ENCODE results near the gene A1BG.
A peak's percentile ranks its signal among the peaks of the same experiment; 100 is the strongest.
"Not testable (repeated sequence)": the region's sequence is repeated elsewhere in the genome, so short reads cannot be mapped to it uniquely, and the experiment has no call there.

The A1BG gene

DNA sequence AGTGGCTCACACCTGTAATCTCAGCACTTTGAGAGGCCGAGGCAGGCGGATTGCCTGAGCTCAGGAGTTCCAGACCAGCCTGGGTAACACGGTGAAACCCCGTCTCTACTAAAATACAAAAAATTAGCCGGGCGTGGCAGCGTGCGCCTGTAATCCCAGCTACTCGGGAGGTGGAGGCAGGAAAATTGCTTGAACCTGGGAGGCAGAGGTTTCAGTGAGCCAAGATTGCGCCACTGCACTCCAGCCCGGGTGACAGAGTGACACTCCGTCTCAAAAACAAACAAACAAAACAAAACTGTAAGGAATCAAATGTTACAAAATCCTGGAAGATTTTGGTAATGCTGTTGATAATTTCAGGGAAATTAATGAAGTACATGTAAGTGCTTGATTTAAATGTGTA lies 5.2 kb downstream of the A1BG start:
- peak overlapping the region; percentile 81 for H3K4me3 ChIP-seq (ENCODE audit: low read length)
- DNase-seq (ENCODE audit: low read depth, low spot score) = not testable (repeated sequence)

DNA sequence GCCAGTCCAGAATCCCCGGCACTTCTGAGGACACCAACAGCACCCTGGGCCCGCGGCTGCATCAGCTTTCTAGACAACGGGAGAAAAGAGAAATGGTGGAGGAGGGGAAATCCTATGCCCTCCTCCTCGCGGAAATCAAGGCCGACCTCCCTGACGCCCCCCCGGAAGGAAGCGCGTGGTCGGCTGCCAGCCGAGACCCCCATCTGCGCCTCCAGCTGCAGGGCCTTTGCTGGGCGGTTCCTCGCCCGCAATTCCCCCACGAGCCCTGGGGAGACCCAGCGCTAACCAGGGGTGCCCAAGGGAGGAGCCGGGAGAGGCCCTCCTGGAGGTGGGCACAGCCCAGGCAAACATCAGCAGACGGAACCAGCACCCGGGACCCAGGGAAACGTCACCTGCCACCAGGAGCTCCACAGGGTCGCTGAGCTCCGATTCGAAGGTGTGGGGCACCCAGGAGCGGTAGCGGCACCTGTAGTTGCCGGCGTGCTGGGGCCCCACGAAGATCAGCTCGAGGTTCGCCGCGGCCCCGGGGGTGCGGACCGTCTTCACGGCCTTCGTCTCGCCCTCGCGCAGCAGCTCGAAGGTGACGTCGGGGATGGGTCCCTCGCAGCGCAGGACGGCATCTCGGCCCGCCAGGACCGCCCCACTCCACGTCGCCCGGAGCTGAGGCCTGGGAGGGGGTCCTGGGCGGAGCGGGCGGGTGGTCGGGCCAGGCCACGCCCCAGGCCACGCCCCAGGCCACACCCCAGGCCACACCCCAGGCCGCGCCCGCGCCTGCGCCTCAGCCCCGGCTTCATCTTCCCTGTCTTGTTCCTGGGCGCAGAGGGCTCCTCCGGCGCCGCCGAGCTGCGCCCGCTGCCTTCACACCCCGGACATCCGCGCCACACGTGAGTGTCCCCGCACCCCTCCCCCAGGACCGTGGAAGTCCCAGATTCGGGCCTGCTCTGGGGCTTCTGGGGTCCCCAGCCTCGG lies 6.0 kb downstream of the A1BG start:
- DNase-seq (ENCODE audit: low read depth, low spot score) = peak; percentile 58
- peak overlapping the region; percentile 81 for H3K4me3 ChIP-seq (ENCODE audit: low read length)

DNA sequence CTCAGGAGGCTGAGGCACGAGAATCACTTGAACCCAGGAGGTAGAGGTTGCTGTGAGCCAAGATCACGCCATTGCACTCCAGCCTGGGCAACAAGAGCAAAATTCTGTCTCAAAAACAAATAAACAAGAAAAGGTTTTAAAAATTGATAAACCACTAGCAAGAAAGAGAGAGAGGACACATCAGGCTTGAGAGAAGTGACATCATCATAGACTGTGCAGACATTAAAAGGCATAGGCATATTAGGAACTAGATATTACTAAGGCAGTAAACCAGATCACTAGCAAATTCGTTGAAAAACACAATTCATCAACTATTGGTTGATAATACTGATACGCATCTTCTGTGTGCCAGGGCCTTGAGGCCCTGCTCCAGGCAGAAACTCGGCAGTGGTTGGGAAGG lies 7.7 kb downstream of the A1BG start:
- DNase-seq (ENCODE audit: low read depth, low spot score) = no peak
- H3K4me3 ChIP-seq (ENCODE audit: low read length) = no peak overlapping the region

DNA sequence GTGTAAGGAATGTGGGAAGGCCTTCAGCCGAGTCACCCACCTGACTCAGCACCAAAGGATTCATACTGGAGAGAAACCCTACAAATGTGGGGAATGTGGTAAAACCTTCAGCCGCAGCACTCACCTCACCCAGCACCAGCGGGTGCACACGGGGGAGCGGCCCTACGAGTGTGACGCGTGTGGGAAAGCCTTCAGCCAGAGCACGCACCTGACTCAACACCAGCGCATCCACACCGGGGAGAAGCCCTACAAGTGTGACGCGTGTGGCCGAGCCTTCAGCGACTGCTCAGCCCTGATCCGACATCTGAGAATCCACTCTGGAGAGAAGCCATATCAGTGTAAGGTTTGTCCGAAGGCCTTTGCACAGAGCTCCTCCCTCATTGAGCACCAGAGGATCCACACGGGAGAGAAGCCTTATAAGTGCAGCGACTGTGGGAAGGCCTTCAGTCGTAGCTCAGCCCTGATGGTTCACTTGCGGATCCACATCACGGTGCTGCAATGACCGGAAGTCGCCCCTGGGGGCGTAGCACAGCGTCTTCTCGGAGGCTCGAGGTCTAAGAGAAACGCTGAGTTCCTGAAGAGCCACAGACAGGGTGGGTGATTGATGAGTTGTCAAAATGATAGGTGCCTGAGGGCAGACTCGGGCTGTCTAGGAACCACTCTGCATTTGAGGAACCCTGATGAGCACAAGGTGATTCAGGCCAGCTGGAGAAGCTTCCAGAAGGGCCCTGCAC lies 14.3 kb downstream of the A1BG start:
- no peak overlapping the region for H3K4me3 ChIP-seq (ENCODE audit: low read length)
- no peak for DNase-seq (ENCODE audit: low read depth, low spot score)

DNA sequence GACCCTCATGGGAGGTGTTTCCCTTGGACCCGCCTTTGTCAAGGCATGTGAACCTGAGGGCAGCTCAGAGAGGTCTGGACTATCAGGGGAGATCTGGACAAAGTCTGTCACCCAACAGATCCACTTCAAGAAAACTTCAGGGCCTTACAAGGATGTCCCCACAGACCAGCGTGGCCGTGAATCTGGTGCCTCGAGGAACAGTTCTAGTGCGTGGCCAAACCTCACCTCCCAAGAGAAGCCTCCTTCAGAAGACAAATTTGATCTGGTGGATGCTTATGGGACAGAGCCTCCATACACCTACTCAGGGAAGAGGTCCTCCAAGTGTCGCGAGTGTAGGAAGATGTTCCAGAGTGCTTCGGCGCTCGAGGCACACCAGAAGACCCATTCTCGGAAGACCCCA lies 15.0 kb downstream of the A1BG start:
- DNase-seq (ENCODE audit: low read depth, low spot score) = no peak
- H3K4me3 ChIP-seq (ENCODE audit: low read length) = no peak overlapping the region

DNA sequence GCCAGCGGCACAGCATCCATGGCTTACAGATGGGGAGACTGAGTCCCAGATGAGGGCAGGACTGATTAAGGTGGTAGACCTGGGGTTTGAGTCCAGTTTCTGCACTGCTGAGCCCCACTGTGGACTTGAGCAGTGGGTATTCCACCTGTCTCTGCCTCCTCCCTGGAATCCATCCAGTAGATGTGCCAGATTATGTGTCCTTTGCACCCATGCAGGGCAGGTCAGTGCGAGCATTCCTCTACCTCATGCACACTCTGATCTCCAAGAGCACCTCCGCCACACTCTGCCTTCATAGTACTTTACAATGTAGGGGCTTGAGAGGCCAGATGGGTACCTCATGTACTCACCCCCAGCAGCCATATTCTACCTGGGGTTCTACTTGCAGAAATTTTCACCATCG lies 16.5 kb downstream of the A1BG start:
- DNase-seq (ENCODE audit: low read depth, low spot score) = no peak
- H3K4me3 ChIP-seq (ENCODE audit: low read length) = no peak overlapping the region

DNA sequence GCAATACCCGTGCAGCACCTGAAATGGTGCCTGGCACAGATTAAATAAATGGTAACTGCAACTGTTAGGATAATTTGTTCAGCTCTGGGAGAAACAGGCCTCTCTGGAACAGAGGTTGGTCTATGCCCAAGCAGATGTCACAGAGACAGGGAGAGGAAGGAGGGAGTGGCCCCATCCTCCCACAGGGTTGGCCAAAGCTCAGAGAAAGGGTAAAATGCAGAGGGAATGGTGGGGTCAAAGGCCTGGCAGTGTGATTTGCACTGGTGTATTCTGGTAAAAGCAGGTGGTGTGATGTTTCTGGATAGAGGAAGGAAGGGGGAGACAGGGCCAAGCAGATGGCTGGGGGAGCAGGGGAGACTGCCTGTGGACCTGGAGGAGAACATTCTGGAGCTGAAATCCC lies 17.1 kb downstream of the A1BG start:
- no peak overlapping the region for H3K4me3 ChIP-seq (ENCODE audit: low read length)
- no peak for DNase-seq (ENCODE audit: low read depth, low spot score)

DNA sequence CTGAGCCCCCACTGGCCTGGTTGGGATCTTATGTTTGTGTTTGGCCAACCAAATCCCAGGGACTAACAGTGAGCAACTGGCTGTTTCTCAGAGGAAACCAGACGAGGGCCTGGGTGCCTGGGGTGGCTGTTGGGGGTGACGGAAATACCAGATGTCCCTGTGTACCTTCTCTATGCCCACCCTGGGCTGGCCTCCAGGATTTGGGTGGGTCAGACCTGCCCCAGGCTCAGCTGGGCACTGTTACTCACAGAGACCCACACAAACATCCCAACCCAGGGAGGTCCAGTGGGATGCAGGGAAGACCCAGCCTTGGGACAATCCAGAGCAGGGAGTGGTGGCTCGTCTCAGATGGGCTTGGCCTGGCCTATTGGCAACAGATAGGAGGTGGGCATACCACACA lies 17.7 kb downstream of the A1BG start:
- DNase-seq (ENCODE audit: low read depth, low spot score) = no peak

DNA sequence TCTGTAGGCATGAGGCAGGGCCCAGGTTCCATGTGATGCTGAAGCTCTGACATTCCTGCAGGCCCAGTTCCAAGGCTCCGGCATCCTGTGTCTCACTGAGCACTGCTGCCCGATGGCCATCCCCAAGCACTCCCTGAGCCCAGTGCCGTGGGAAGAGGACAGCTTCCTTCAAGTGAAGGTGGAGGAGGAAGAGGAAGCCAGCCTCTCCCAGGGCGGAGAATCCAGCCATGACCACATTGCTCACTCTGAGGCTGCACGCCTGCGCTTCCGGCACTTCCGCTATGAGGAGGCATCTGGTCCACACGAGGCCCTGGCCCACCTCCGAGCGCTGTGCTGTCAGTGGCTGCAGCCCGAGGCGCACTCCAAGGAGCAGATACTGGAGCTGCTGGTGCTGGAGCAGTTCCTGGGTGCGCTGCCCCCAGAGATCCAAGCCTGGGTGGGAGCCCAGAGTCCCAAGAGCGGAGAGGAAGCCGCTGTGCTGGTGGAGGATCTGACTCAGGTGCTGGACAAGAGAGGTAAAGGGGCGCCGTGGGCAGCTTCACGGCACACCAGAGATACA lies 18.5 kb downstream of the A1BG start:
- no peak for DNase-seq (ENCODE audit: low read depth, low spot score)
- no peak overlapping the region for H3K4me3 ChIP-seq (ENCODE audit: low read length)

More for the DNA sequence above, 17.7 kb downstream of the A1BG start:
- no peak overlapping the region for H3K4me3 ChIP-seq (ENCODE audit: low read length)

DNA sequence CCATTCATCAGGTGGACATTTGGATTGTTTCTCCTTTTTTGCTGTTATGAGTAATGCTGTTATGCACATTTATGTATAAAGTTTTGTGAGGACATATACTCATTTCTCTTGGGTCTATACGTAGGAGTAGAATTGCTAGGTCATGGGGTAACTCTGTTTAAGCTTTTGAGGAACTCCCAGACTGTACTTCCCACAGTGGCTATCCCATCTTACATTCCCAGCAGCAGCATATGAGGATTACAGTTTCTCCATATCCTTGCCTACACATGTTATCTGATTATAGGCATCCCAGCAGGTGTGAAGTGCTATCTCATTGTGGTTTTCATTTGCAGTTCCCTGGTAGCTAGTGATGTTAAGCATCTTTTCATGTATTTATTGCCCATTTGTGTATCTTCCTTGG lies 20.6 kb downstream of the A1BG start:
- no peak for DNase-seq (ENCODE audit: low read depth, low spot score)
- no peak overlapping the region for H3K4me3 ChIP-seq (ENCODE audit: low read length)

DNA sequence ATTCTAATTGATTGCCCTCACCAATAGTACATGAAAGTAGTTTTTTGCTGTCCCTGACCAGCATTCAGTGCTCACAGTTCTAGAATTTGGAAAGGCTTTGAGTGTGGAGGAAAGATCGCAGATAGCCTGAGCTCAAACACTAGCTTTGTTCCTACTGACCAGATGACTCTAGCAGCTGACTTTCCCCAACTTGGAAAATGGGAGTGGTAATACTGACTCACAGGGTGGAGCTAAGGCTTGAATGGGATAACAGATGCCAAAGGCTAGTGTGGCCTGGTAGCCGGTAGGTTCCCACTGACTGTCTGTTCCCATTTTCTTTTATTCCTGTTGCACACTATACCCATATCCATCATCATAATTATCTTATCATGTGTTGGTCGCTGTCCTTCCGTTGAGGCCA lies 22.8 kb downstream of the A1BG start:
- DNase-seq (ENCODE audit: low read depth, low spot score) = no peak
- no peak overlapping the region for H3K4me3 ChIP-seq (ENCODE audit: low read length)

DNA sequence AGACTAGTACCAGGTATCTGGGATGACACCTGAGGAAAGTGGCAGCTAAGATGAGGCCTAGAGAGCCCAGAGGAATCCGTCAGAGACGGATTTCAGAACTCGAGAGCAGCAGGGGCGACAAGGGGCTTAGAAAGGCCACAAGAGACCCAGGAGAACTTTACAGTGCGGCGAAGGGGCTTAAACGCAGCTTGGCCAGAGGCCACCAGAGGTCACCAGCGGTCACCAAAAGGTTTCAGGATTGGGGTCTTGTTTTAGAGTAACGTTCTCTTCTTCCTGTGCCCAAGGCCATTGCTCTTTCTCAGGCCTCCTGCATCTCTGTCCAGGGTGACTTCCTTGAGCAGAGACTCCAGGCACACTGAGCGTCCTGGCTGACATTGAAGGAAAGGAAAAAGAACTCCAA lies 24.3 kb downstream of the A1BG start:
- H3K4me3 ChIP-seq (ENCODE audit: low read length) = no peak overlapping the region
- DNase-seq (ENCODE audit: low read depth, low spot score) = no peak

DNA sequence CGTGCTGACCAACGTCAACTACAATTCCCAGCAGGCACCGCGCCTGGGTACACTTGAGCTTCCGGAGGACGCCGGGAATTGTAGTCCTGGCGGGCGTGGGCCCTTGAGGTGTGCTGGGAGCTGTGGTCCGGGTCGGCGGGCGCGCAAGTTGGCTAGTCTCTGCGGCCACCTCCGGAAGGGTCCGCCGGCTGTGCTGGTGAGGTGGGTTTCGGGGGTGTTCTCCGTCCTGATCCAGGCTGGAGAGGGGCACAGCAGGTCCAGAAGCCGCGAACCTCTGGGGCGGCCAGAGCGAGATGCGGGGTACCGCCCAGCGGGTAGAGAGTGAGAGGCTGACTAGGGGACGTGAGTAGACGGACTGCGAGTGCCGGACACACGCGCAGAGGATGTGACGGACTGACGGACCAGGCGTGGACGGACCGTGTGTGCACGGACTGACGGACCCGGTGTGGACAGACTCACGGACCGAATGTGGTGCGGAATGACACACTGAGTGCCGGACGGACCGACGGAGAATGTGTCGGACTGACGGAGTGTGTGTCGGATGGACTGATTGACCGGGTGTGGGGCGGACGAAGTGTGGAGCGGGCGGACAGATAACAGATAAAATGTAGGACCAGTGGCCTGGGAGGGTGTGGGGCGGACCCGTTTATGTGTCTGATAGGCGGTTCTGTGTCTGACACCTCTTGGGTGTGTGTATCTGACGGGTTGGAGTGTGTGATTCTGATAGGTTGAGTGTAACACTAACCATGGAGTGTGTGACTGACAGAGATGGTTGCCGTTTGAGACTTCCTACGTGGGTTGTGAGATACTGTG lies 26.2 kb downstream of the A1BG start, which contains the start of gene ZSCAN22:
ZSCAN22 (plus strand) TSS at position 81 of the 813 bp plus-strand sequence. CDS start 7,809 bp downstream, outside the sequence.
- H3K4me3 ChIP-seq (ENCODE audit: low read length) = peak within 1 kb of the TSS; percentile 87
- DNase-seq (ENCODE audit: low read depth, low spot score) = peak; percentile 73

DNA sequence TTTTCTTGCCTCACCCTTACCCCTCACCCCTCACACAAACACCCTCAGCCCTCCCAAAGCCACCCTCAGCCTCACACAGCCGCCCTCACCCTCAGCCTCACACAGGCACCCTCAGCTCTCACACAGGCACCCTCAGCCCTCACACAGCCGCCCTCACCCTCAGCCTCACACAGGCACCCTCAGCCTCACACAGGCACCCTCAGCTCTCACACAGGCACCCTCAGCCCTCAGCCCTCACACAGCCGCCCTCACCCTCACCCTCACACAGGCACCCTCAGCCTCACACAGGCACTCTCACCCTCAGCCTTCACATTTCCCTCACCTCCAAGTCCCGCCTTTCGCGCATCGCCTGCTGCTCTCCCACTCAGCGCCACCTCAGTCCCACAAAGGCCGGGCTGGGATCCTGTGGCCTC lies 26.8 kb downstream of the A1BG start:
- peak overlapping the region; percentile 87 for H3K4me3 ChIP-seq (ENCODE audit: low read length)
- no peak for DNase-seq (ENCODE audit: low read depth, low spot score)

DNA sequence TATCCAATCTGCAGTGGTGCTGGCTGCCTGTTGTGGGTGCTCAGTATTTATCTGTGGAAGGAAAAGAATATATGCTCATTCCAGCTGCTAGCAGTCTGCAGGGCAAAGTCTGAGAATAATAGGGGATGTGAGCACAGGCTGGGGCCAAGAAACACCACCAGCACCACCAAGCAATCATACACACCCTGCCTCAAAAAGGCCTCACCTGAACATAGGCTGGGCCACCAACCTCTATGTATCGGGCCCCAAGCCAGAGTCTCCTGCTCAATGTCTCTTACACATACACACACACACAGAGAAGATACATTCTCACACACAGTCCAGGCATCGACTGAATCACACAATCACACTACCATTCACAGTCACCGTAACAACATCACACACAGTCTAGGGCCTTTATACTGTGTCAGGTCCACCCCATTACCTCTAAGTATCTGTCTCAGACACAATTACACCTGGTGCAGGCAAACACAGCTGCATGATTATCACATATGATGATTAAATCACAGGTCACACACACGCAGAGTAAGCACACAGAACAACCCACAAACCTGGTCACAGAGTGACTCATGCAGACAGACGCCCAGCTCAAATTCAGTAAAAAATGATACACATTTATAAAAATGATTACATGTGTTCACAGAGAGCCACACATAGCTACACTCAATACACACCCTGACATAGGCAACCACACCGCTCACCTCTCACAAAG lies 27.8 kb downstream of the A1BG start:
- H3K4me3 ChIP-seq (ENCODE audit: low read length) = peak overlapping the region; percentile 87
- DNase-seq (ENCODE audit: low read depth, low spot score) = no peak

DNA sequence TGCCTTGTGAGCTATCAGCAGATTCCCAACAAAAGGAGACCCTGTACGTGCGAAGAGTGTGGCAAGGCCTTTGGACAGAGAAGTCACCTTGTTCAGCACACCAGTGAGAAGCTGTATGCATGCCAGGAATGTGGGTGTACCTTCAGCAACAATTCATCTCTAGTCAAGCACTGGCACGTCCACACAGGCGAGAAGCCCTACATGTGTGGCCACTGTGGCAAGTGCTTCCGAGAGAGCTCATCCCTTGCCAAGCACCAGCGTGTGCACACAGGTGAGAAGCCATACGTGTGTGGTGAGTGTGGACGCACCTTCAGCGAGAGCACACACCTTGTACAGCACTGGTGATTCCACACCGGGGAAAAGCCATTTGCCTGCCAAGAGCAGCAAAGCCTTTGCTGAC lies 34.1 kb downstream of the A1BG start:
- no peak for DNase-seq (ENCODE audit: low read depth, low spot score)
- no peak overlapping the region for H3K4me3 ChIP-seq (ENCODE audit: low read length)

DNA sequence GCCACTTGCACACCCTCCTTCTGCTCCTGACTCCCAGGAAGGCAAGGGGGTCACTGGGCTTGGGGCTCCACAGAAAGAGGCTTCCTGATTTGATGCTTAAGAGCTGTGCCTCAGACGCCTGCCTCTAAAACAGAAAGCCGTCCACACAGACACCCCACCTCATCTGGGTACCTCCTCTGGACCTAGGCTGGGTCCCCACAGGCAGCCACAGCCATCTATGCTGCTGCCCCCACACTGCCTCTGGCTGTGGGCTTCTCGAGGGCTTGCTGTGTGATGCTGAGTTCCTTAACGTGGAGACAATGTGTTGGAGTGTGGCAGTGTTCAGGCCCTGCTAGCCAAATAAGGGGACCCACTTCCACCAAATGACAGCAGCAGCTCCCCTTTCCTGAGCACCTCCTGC lies 35.0 kb downstream of the A1BG start:
- no peak for DNase-seq (ENCODE audit: low read depth, low spot score)
- H3K4me3 ChIP-seq (ENCODE audit: low read length) = no peak overlapping the region

DNA sequence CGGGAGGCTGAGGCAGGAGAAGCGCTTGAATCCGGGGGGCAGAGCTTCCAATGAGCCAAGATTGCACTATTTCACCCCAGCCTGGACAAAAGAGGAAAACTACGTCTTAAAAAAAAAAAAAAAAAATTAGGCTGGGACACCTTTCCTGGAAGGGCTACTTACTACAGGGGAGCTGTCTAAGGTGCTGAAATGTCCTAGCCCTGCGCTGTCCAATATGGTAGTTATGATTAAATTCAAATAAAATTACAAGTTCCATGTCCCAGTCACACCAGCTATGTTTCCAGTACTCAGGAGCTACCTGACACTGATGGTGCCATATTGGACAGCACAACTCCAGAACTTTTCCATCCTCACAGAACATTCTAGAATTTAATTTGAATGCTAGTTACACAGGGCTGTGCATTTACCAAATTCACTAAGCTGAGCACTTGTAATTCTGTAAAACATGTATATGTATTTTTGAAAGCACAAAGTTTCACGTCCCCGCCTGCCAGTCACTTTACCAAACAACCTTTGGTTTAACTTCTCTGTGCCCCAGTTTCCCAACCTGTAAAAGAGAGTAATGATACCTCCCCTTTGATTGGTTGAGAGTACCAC lies 35.7 kb downstream of the A1BG start:
- no peak overlapping the region for H3K4me3 ChIP-seq (ENCODE audit: low read length)
- peak; percentile 47 for DNase-seq (ENCODE audit: low read depth, low spot score)

All from Jurkat, Clone E6-1 (cell line).